ENCODE data around the gene SLX9. TPM values are rescaled to one million over a fixed set of nuclear protein-coding genes. Genes with fewer than 3 reads are reported as not detected.

The SLX9 gene
- total RNA-seq, 1 experiment from 2014 or later: 77.2 TPM

GRCh38 chr21:44916965-44917364 is 22.9 kb upstream of the SLX9 start:
- Mint-ChIP-seq H3K36me3 (no peaks in the 10 kb centered on the region), H3K4me3 (no peak overlapping the region), H3K9me3 (no peaks in the 10 kb centered on the region), H3K27ac (no peak overlapping the region), H3K27me3 (ENCODE audit: low read depth) (no peaks in the 10 kb centered on the region), H3K4me1 (0 out of 2 replicates have a peak, but pooled peaks cover 4% of the 10 kb centered on the region)
- ATAC-seq (no peak), DNase-seq (ENCODE audit: low spot score) (no peak)
- no peak for TF ChIP-seq TEAD4 (CRISPR knock-in tag; IDR thresholded peaks at IDR 0.05)
- TF ChIP-seq RORB (CRISPR knock-in tag; IDR thresholded peaks at IDR 0.05): no peak
- no peak for TF ChIP-seq MYBL2 (CRISPR knock-in tag; IDR thresholded peaks at IDR 0.05)
- no peak for TF ChIP-seq NR2C2 (CRISPR knock-in tag; IDR thresholded peaks at IDR 0.05)
- TF ChIP-seq, protein P1, sequence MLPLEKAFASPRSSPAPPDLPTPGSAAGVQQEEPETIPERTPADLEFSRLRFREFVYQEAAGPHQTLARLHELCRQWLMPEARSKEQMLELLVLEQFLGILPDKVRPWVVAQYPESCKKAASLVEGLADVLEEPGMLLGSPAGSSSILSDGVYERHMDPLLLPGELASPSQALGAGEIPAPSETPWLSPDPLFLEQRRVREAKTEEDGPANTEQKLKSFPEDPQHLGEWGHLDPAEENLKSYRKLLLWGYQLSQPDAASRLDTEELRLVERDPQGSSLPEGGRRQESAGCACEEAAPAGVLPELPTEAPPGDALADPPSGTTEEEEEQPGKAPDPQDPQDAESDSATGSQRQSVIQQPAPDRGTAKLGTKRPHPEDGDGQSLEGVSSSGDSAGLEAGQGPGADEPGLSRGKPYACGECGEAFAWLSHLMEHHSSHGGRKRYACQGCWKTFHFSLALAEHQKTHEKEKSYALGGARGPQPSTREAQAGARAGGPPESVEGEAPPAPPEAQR (CRISPR knock-in tag; IDR thresholded peaks at IDR 0.05): no peak
- ChIA-PET CTCF (interaction anchor here (1.5 kb wide), 1 partner anchor 220 kb away, joined by 3 read pairs; no protein-coding TSS in a partner anchor), POLR2A (no interaction called here)

DNA sequence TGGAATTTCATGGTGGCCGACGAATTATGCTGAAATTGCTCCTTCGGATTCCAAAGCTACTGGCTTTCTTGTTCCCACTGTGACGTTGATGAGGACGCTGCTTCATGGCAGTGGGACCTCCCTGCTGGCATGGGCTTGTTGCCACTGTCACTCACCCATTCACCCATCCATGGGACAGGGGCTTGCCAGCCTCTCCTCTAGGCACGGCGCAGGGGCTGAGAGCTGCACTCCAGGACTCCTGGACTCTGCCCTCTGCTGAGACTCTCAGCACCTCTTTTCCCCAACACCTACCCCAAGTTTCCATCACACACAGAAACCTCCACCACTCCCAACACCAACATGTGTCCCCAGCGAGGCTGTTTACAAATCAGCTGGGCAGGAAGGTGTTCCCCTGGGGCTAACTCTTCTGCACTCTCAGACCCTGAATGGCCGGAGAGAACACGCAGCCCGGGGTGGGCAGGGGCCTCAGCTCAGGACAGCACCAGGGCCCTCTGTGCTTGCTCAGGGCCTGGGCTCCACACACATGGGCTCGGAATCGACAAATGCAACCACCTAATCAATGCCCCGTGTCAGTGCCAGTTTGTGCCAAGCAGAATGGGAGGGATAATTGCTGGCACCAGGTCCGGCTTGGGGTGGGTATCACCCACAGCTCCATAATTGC is 22.3 kb upstream of the SLX9 start:
- H3K27me3 Mint-ChIP-seq (ENCODE audit: low read depth): no peaks in the 10 kb centered on the region
- no peaks in the 10 kb centered on the region for H3K36me3 Mint-ChIP-seq
- CTCF ChIA-PET: interaction anchor here (0.9 to 1.5 kb wide), 2 partner anchors 12 to 220 kb away, joined by 3 read pairs; no protein-coding TSS in a partner anchor
- TF ChIP-seq AFF4 (CRISPR knock-in tag; IDR thresholded peaks at IDR 0.05; ENCODE audit: borderline replicate concordance) (no peak), TP53 (CRISPR knock-in tag; IDR thresholded peaks at IDR 0.05) (no peak), ZNF423 (CRISPR knock-in tag; IDR thresholded peaks at IDR 0.05) (no peak), MXD4 (CRISPR knock-in tag; IDR thresholded peaks at IDR 0.05; ENCODE audit: borderline replicate concordance) (no peak), RORB (CRISPR knock-in tag; IDR thresholded peaks at IDR 0.05) (no peak), ZNF232 (CRISPR knock-in tag; IDR thresholded peaks at IDR 0.05) (no peak), ARID4B (CRISPR knock-in tag; IDR thresholded peaks at IDR 0.05; ENCODE audit: borderline replicate concordance) (no peak), ESRRA (CRISPR knock-in tag; IDR thresholded peaks at IDR 0.05; ENCODE audit: borderline replicate concordance) (no peak), IRF2 (CRISPR knock-in tag; IDR thresholded peaks at IDR 0.05; ENCODE audit: borderline replicate concordance, low read depth) (no peak), FOXP1 (CRISPR knock-in tag; IDR thresholded peaks at IDR 0.05; ENCODE audit: borderline replicate concordance) (no peak), CDX4 (CRISPR knock-in tag; IDR thresholded peaks at IDR 0.05; ENCODE audit: borderline replicate concordance) (no peak)
- TF ChIP-seq, protein P2, sequence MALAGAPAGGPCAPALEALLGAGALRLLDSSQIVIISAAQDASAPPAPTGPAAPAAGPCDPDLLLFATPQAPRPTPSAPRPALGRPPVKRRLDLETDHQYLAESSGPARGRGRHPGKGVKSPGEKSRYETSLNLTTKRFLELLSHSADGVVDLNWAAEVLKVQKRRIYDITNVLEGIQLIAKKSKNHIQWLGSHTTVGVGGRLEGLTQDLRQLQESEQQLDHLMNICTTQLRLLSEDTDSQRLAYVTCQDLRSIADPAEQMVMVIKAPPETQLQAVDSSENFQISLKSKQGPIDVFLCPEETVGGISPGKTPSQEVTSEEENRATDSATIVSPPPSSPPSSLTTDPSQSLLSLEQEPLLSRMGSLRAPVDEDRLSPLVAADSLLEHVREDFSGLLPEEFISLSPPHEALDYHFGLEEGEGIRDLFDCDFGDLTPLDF (CRISPR knock-in tag; IDR thresholded peaks at IDR 0.05): no peak
- TF ChIP-seq, protein P3, sequence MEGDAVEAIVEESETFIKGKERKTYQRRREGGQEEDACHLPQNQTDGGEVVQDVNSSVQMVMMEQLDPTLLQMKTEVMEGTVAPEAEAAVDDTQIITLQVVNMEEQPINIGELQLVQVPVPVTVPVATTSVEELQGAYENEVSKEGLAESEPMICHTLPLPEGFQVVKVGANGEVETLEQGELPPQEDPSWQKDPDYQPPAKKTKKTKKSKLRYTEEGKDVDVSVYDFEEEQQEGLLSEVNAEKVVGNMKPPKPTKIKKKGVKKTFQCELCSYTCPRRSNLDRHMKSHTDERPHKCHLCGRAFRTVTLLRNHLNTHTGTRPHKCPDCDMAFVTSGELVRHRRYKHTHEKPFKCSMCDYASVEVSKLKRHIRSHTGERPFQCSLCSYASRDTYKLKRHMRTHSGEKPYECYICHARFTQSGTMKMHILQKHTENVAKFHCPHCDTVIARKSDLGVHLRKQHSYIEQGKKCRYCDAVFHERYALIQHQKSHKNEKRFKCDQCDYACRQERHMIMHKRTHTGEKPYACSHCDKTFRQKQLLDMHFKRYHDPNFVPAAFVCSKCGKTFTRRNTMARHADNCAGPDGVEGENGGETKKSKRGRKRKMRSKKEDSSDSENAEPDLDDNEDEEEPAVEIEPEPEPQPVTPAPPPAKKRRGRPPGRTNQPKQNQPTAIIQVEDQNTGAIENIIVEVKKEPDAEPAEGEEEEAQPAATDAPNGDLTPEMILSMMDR (IDR thresholded peaks at IDR 0.05): no peak
- ATAC-seq (no peak), DNase-seq (ENCODE audit: low spot score) (no peak)
- H3K4me1 Mint-ChIP-seq: 0 out of 2 replicates have a peak, but pooled peaks cover 4% of the 10 kb centered on the region
- POLR2A ChIA-PET: no interaction called here
- no peaks in the 10 kb centered on the region for H3K9me3 Mint-ChIP-seq
- no peak overlapping the region for H3K27ac Mint-ChIP-seq
- no peak overlapping the region for H3K4me3 Mint-ChIP-seq
